ENCODE data around the gene ZNF470.
A peak's percentile ranks its signal among the peaks of the same experiment; 100 is the strongest.

ZNF470 gene

GRCh38 chr19:56595548-56595899, 28.3 kb downstream of the ZNF470 start:
- H3K4me1 ChIP-seq (ENCODE audit: control insufficient read depth, insufficient read depth, low read length): no peaks in the 10 kb centered on the region
- CTCF ChIA-PET: interaction anchor here (0.7 kb wide), 2 partner anchors 15 to 1501 kb away, joined by 3 to 4 read pairs; no protein-coding TSS in a partner anchor
- POLR2A ChIA-PET: interaction anchor here (0.7 to 1.5 kb wide), 7 partner anchors 21 to 1979 kb away, joined by 3 to 11 read pairs (median 5); partner anchors contain the start of gene ZFP28
- peak overlapping the region; percentile 83; the same call in 1 of the 2 replicates for H3K27ac ChIP-seq (ENCODE audit: extremely low read depth, low read depth, low read length)
- peaks cover 3 to 23% of the 10 kb centered on the region in 2 experiments; a peak in 1 of 3 replicates for H3K36me3 ChIP-seq (ENCODE audit: control insufficient read depth in 2 of 2, insufficient read depth in 1 of 2, low read length in 2 of 2)
- no peaks in the 10 kb centered on the region; the same call in none of the 2 replicates for H3K9me3 ChIP-seq (ENCODE audit: control insufficient read depth, insufficient read depth, low read depth, low read length)
- peak overlapping the region; percentile 78 for H3K4me3 ChIP-seq (ENCODE audit: low read depth, low read length)
- TF ChIP-seq, protein P1, sequence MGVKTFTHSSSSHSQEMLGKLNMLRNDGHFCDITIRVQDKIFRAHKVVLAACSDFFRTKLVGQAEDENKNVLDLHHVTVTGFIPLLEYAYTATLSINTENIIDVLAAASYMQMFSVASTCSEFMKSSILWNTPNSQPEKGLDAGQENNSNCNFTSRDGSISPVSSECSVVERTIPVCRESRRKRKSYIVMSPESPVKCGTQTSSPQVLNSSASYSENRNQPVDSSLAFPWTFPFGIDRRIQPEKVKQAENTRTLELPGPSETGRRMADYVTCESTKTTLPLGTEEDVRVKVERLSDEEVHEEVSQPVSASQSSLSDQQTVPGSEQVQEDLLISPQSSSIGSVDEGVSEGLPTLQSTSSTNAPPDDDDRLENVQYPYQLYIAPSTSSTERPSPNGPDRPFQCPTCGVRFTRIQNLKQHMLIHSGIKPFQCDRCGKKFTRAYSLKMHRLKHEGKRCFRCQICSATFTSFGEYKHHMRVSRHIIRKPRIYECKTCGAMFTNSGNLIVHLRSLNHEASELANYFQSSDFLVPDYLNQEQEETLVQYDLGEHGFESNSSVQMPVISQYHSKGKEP (tag by site-specific recombination; IDR thresholded peaks at IDR 0.05): no peak
- TF ChIP-seq ZXDB (tag by site-specific recombination; IDR thresholded peaks at IDR 0.05) (no peak), ZNF292 (tag by site-specific recombination; IDR thresholded peaks at IDR 0.05; ENCODE audit: borderline replicate concordance, low read depth) (no peak), ZNF10 (tag by site-specific recombination; IDR thresholded peaks at IDR 0.05) (no peak), ZFP41 (tag by site-specific recombination; IDR thresholded peaks at IDR 0.05; ENCODE audit: borderline replicate concordance) (no peak), KLF10 (tag by site-specific recombination; IDR thresholded peaks at IDR 0.05) (no peak), ZEB2 (tag by site-specific recombination; IDR thresholded peaks at IDR 0.05) (no peak), SP3 (tag by site-specific recombination; IDR thresholded peaks at IDR 0.05) (no peak), ZNF768 (tag by site-specific recombination; IDR thresholded peaks at IDR 0.05) (no peak), ZNF514 (tag by site-specific recombination; IDR thresholded peaks at IDR 0.05) (no peak), ZNF148 (tag by site-specific recombination; IDR thresholded peaks at IDR 0.05; ENCODE audit: borderline replicate concordance) (no peak; the same call in 1 of the 2 replicates), ZNF280C (tag by site-specific recombination; IDR thresholded peaks at IDR 0.05) (no peak), ZNF48 (tag by site-specific recombination; IDR thresholded peaks at IDR 0.05) (no peak), ZNF223 (tag by site-specific recombination; IDR thresholded peaks at IDR 0.05) (no peak), ZBTB48 (tag by site-specific recombination; IDR thresholded peaks at IDR 0.05) (no peak; the same call in none of the 2 replicates), ZNF354C (tag by site-specific recombination; IDR thresholded peaks at IDR 0.05; ENCODE audit: borderline replicate concordance, low read depth) (no peak), ZNF302 (tag by site-specific recombination; IDR thresholded peaks at IDR 0.05; ENCODE audit: low read depth) (no peak), ZNF610 (tag by site-specific recombination; IDR thresholded peaks at IDR 0.05; ENCODE audit: borderline replicate concordance) (no peak), ZNF777 (tag by site-specific recombination; IDR thresholded peaks at IDR 0.05; ENCODE audit: borderline replicate concordance) (no peak; the same call in 1 of the 2 replicates), ZNF658 (tag by site-specific recombination; IDR thresholded peaks at IDR 0.05) (no peak), ZNF449 (tag by site-specific recombination; IDR thresholded peaks at IDR 0.05) (no peak), FEZF1 (tag by site-specific recombination; IDR thresholded peaks at IDR 0.05) (no peak), KLF1 (tag by site-specific recombination; IDR thresholded peaks at IDR 0.05) (no peak; the same call in 1 of the 2 replicates), ZNF645 (tag by site-specific recombination; IDR thresholded peaks at IDR 0.05) (no peak), BCL11A (tag by site-specific recombination; IDR thresholded peaks at IDR 0.05; ENCODE audit: low read depth) (no peak), ZNF701 (tag by site-specific recombination; IDR thresholded peaks at IDR 0.05) (no peak)
- TF ChIP-seq, protein P2, sequence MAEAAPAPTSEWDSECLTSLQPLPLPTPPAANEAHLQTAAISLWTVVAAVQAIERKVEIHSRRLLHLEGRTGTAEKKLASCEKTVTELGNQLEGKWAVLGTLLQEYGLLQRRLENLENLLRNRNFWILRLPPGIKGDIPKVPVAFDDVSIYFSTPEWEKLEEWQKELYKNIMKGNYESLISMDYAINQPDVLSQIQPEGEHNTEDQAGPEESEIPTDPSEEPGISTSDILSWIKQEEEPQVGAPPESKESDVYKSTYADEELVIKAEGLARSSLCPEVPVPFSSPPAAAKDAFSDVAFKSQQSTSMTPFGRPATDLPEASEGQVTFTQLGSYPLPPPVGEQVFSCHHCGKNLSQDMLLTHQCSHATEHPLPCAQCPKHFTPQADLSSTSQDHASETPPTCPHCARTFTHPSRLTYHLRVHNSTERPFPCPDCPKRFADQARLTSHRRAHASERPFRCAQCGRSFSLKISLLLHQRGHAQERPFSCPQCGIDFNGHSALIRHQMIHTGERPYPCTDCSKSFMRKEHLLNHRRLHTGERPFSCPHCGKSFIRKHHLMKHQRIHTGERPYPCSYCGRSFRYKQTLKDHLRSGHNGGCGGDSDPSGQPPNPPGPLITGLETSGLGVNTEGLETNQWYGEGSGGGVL (tag by site-specific recombination; IDR thresholded peaks at IDR 0.05): no peak; the same call in 1 of the 2 replicates

Data from HEK293 (cell line).